Measurements from ENCODE around the gene IDUA.
"Not testable (repeated sequence)": the region's sequence is repeated elsewhere in the genome, so short reads cannot be mapped to it uniquely, and the experiment has no call there.

Gene IDUA

GRCh38 chr4:1033840-1034551, 47.2 kb downstream of the IDUA start:
- no peak for DNase-seq

- no peak for DNase-seq
Measured at GRCh38 chr4:1035510-1035909, 48.7 kb downstream of the IDUA start.

- no peak for DNase-seq
Measured at GRCh38 chr4:1036095-1036494, 49.3 kb downstream of the IDUA start.

GRCh38 chr4:1036976-1037810, 50.3 kb downstream of the IDUA start:
- DNase-seq: no peak

GRCh38 chr4:1038948-1039492, 52.2 kb downstream of the IDUA start:
- DNase-seq: no peak

- DNase-seq: no peak
Measured at GRCh38 chr4:1039493-1040343, 52.9 kb downstream of the IDUA start.

- DNase-seq: no peak
Measured at GRCh38 chr4:1040344-1041146, 53.7 kb downstream of the IDUA start.

GRCh38 chr4:1041147-1041935, 54.5 kb downstream of the IDUA start:
- no peak for DNase-seq

- DNase-seq: no peak
Measured at GRCh38 chr4:1041936-1042330, 55.1 kb downstream of the IDUA start.

GRCh38 chr4:1042352-1043055, 55.7 kb downstream of the IDUA start:
- no peak for DNase-seq

GRCh38 chr4:1043162-1043561, 56.3 kb downstream of the IDUA start:
- DNase-seq: no peak

GRCh38 chr4:1043651-1044468, 57.0 kb downstream of the IDUA start:
- peak; percentile 26 for DNase-seq

- no peak for DNase-seq
Measured at GRCh38 chr4:1044469-1045192, 57.8 kb downstream of the IDUA start.

- DNase-seq: no peak
Measured at GRCh38 chr4:1045193-1045594, 58.4 kb downstream of the IDUA start.

GRCh38 chr4:1045595-1046201, 58.9 kb downstream of the IDUA start:
- no peak for DNase-seq

- not testable (repeated sequence) for DNase-seq
Measured at GRCh38 chr4:1046581-1047011, 59.8 kb downstream of the IDUA start.

GRCh38 chr4:1047106-1047975, 60.5 kb downstream of the IDUA start:
- DNase-seq: no peak

Data from stimulated activated CD4-positive, alpha-beta T cell treated with anti-CD3 and anti-CD28 coated beads, Interleukin-4, amount 100 ng/mL, for 1 hour (primary cell).